ENCODE results near the gene CGRRF1.

The CGRRF1 gene

DNA sequence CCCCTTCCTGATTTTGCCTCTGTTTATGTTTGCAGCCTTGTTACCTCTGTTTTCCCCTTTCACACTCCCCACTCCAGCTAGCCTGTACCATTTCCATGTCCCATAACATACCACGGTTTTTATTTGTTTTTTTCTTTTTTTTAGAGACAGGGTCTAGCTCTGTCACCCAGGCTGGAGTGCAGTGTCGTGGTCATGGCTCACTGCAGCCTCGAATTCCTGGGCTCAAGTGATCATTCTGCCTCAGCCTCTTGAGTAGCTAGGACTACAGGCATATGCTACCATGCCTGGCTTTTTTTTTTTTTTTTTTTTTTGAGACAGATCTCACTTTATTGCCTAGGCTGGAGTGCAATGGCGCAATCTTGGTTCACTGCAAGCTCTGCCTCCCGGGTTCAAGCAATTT is 38.8 kb downstream of the CGRRF1 start:
- no peak for DNase-seq

DNA sequence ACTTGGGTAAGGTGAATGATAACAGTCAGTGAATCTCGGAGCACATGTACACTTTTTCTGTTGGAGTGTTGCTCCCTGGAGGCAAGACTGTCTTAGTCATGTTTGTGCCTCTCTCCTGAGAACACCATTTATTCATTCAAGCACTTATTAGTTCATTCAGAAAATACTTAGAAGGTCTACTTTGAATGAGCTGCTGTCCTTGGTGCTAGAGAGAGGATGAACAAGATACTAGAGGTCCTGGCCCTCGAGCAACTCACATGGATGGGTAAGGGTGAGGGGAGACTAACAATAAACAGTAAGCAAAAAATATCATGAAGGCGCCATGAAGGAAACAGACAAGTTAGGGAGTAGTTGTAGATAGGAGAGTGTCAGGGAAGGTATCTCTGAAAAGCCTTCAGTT is 40.2 kb downstream of the CGRRF1 start:
- no peak for DNase-seq

- no peak for DNase-seq
Observed at GRCh38 chr14:54550514-54550913, 40.8 kb downstream of the CGRRF1 start.

DNA sequence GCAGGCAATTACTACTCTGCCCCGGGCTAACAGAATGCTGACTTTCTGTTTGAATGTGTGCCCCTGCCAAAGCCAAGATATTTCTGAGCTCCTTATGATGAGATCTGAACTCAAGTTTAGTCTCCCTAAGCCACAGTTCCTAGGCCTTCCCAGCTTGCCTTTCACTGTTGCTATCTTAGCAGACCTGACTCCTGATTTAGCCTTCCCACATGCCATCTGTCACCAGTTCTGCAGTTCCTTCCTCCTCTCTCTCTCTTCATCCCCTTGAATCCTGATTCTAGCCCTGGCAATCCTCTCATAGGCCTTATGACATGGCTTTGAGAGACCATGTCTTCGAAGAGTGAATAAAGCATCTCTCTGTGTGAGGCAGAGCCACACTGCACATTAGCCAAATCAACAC is 44.7 kb downstream of the CGRRF1 start:
- no peak for DNase-seq

GRCh38 chr14:54555651-54556050 is 45.9 kb downstream of the CGRRF1 start:
- DNase-seq: no peak

DNA sequence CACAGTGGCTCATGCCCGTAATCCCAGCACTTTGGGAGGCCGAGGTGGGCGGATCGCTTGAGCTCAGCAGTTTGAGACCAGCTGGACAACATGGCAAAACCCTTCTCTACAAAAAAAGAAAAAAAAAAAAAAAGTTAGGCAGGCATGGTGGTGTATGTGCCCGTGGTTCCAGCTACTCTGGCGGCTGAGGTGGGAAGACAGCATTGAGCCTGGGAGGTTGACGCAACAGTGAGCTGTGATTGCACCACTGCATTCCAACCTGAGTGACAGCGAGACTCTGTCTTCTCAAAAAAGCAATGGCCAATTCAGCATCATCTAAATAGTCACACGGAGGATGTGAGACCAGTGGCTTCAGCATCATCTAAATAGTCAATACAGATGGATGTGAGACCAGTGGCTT is 46.8 kb downstream of the CGRRF1 start:
- DNase-seq: no peak

DNA sequence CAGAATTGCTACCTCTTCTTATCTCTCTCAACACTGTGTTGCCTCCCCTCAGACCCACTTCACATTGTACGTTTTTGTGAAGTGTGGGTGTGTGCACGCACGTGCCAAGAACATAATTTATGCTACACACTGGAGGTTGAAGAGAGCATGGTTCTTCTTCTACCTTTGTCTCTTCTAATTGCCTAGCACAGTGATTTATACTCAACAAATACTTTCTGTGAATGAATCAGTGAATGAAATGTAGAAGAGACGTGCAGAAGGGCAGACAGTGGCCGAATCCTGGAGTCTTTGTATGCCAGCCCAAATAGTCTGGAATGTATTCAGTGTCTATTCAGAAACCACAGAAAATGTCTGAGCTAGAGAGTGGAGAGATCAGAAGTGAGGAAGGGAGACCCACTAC is 52.6 kb downstream of the CGRRF1 start:
- DNase-seq: no peak

- DNase-seq: peak in 1 of 14 donors; percentile 26
Observed at GRCh38 chr14:54564071-54564867, 54.6 kb downstream of the CGRRF1 start.

DNA sequence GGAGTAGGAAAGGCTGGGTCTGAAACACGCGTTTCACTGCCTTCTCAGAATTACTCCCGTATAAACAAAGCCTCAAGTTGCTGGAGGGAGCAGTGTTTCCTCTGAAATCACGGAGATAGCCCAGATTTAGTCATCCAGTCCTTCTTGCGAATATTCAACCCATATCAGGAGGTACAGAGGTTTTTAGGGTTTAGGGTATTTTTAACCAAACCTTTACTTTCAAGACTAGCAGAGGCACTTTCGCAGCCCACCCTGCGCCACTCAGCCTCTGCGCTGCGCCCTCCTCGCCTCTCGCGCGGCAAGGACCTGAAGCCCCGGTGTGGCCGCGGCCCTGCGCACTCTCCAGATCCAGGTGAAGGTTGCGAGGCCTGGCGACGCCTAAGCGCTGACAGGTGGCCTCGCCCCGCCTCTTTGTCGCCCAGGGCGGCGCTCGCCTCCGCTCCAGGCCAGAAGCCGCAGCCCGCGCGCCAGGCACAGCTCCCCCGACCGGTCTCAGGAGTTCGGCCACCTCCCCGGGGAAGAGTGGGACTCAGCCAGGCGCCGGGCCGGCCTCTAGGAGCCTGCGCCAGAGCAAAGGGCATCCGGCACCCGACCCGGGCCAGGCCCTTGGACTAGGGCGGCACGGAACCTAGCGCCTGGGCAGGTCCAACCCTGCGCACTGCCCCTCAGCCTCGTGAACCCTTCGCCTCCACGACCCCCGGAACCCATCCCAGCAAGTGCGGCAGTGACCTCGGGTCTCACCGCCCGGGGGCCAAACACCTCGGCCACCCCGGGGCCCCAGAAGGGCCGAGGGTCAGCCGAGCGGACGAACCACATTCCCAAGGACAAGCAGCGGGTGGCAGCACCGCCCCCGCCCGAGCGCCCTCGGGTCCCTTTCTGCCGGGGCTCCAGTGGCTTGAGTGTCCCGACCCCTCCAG is 55.4 kb downstream of the CGRRF1 start:
- peak in 12 of 14 donors; percentile 51 to 85 (median 74) for DNase-seq

GRCh38 chr14:54565785-54566409 is 56.2 kb downstream of the CGRRF1 start:
- DNase-seq: peak; percentile 42 to 92 (median 84)

DNA sequence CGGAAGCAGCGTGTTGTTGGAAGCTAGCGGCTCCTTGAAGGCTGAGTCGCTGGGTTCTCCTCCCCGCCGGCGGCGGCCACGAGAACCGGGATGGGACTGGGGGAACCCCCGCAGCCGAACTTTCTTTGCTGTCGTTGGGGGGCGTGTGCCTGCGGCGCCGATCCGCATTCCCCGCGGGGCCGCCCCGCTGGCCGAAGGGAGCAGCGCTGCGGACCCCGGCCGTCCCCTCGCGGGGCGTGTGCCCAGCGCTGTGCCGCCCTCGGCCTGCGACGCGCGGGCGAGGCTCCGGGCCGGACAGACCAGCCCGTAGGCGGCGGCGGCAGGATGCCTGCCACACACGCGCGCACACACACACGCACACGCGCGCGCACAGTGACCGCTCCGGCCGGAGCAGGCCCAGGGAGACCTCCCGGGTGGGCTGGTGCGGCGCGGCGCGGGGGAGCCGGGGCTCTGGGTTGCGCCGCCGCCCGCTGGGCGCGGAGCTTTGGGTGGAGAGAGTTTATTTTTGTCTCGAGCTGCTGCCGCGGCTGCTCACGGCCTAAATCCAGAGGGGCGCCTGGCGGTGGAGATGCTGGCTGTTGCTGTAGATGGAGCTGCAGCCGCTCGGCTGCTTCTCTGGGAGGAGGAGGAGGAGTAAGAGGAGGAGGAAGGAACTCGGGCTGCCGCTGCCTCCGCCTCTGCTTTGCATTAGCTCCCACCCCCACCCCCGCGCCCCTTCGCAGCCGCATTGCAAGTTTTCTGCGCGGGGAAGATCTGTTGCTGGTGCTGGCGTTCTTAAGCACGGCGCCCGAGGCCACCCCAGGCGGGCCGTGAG is 56.9 kb downstream of the CGRRF1 start, which contains the start of gene SAMD4A:
SAMD4A (plus strand) TSS at position 719 of the 814 bp plus-strand sequence. CDS start 789 bp downstream, outside the sequence.
- DNase-seq: peak in 13 of 14 donors; percentile 26 to 81 (median 70)

DNA sequence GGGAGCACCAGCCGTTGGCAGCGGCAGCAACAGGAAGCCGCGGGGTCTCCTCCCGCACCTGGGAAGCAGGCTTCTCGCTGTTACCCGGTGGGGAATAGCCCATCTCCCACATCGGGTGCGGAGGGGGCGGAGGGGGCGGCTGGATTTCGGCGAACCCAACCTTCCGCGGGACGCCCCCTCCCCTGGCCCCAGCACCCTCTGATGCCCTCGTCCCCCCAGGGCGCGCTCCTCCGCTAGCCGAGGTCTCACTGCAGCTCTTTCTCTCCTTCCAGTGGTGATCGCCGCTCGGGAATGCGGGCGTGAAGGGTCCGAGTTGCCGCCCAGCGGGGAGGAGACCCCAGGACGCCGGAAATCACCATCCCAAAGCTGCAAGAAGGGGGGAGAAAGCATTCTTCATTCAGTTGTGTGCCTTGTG is 57.5 kb downstream of the CGRRF1 start:
- DNase-seq: peak in 6 of 14 donors; percentile 49 to 80 (median 66)

GRCh38 chr14:54567639-54568561 is 58.2 kb downstream of the CGRRF1 start:
- DNase-seq: peak in 12 of 14 donors; percentile 21 to 79 (median 62)

GRCh38 chr14:54568821-54569595 is 59.3 kb downstream of the CGRRF1 start:
- DNase-seq: peak in 6 of 14 donors; percentile 11 to 52 (median 38)

DNA sequence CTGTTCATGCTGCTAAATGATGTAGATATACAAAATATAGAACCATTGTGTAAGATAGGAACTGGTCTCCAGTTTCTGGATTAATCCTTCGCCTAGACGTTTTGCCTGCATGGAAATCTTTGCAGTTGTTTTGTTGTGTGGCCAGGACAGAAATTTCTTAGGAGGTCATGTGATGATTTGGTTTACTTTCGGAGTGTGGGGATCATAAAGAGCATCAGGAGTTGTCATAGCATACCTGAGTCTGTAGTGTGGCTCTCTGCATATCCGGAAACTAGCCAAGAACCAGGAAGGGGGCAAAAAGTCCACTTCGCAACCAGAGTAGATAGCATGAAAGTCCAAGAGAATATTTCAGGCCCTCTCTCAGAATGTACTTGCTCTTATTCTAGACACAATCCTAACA is 60.3 kb downstream of the CGRRF1 start:
- DNase-seq: no peak

- DNase-seq: no peak
Observed at GRCh38 chr14:54570631-54571415, 61.1 kb downstream of the CGRRF1 start.

- DNase-seq: no peak
Observed at GRCh38 chr14:54572316-54572715, 62.6 kb downstream of the CGRRF1 start.

- no peak for DNase-seq
Observed at GRCh38 chr14:54574528-54574927, 64.8 kb downstream of the CGRRF1 start.

DNA sequence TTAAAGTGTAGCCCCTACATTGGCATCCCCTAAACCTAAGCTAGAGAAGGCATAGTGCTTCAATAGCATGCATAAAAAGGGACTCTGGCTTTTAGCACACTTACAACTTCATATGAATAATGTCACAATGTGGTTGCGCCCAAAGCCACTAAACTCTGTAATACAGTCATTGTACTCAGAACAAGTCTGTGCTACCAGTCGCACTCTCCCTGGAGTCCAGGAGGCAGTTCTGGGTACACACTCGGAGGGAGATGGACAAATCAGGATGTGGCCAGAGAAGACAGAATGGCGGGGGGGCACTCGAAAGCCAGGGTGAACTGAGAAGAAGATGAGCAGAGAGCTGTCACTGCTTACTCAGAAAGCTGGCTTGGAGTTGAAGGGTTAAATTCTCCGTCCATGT is 67.8 kb downstream of the CGRRF1 start:
- DNase-seq: no peak

All from C1 segment of cervical spinal cord (tissue), 14 donors.